ENCODE data around the gene SAC3D1.

GRCh38 chr11:65064847-65065240, 23.8 kb downstream of the SAC3D1 start:
- TF ChIP-seq CTCF (IDR thresholded peaks at IDR 0.05) (no peak), POLR2A (IDR thresholded peaks at IDR 0.05) (no peak)

Data from adrenal gland (tissue), 5 donors.